HEK293 (cell line): Measurements from ENCODE around the gene ARHGAP22.

Experiments
- CTCF ChIA-PET: fragments of 350-600 bp; formaldehyde crosslinking; extraction: SDS; loops from one replicate; lab custom pipeline; 2021; ENCODE audit warnings: antibody characterized with exemption; lab: Yijun Ruan, JAX
- POLR2A ChIA-PET: fragments of 300-600 bp; formaldehyde crosslinking; extraction: SDS; loops from one replicate; lab custom pipeline; 2020; ENCODE audit warnings: antibody characterized with exemption, inconsistent platforms; lab: Yijun Ruan, JAX
- H3K27ac ChIP-seq: fragments of 200-500 bp; sonication (Bioruptor generic); 2 replicates; pipeline ENCODE4 v1.5.1; 2014; ENCODE audit warnings: low read depth, low read length, control low read depth, inconsistent platforms; ENCODE audit errors: extremely low read depth
- H3K36me3 ChIP-seq, 2 experiments: fragments of 200-500 bp in 1 of 2; sonication (Bioruptor generic) in 1 of 2; 1 replicate in 1 of 2; 2 replicates in 1 of 2; pipeline ENCODE4 v1.5.1; 2014 to 2017; ENCODE audit warnings: inconsistent platforms in 2 of 2, low read length in 2 of 2; ENCODE audit not compliant: control insufficient read depth in 2 of 2, insufficient read depth in 1 of 2
- H3K4me1 ChIP-seq: fragments of 200-500 bp; sonication (Bioruptor generic); 2 replicates; pipeline ENCODE4 v1.5.1; 2014; ENCODE audit warnings: mild to moderate bottlenecking, low read length, inconsistent platforms; ENCODE audit not compliant: control insufficient read depth, insufficient read depth
- H3K4me3 ChIP-seq: 2 replicates; pipeline ENCODE4 v1.5.1; 2011; ENCODE audit warnings: low read depth, mild to moderate bottlenecking, control low read depth, low read length, moderate library complexity
- H3K9me3 ChIP-seq: fragments of 200-500 bp; sonication (Bioruptor generic); 2 replicates; pipeline ENCODE4 v1.5.1; 2014; ENCODE audit warnings: low read depth, low read length, inconsistent platforms; ENCODE audit not compliant: control insufficient read depth, insufficient read depth
- GLI4 ChIP-seq: fragments of 450-650 bp; formaldehyde crosslinking; IDR thresholded peaks from 2 replicates; pipeline ENCODE4 v1.5.1; 2016; ENCODE audit warnings: missing biosample characterization, missing genetic modification characterization
- KLF8 ChIP-seq: fragments of 450-650 bp; formaldehyde crosslinking; IDR thresholded peaks from 2 replicates; pipeline ENCODE4 v1.5.1; 2016; ENCODE audit warnings: missing biosample characterization, missing genetic modification characterization
- REPIN1 ChIP-seq: fragments of 450-650 bp; formaldehyde crosslinking; IDR thresholded peaks from 2 replicates; pipeline ENCODE4 v1.5.1; 2017; ENCODE audit warnings: missing biosample characterization, missing genetic modification characterization, low read depth
- SALL2 ChIP-seq: fragments of 450-650 bp; formaldehyde crosslinking; IDR thresholded peaks from 2 replicates; pipeline ENCODE4 v1.5.0; 2017; ENCODE audit warnings: missing biosample characterization, mild to moderate bottlenecking, missing genetic modification characterization, borderline replicate concordance
- SP2 ChIP-seq: fragments of 450-650 bp; formaldehyde crosslinking; IDR thresholded peaks from 2 replicates; pipeline ENCODE4 v1.5.1; 2016; ENCODE audit warnings: missing biosample characterization, missing genetic modification characterization
- TSHZ1 ChIP-seq: fragments of 450-650 bp; formaldehyde crosslinking; IDR thresholded peaks from 2 replicates; pipeline ENCODE4 v1.5.1; 2016; ENCODE audit warnings: missing biosample characterization, missing genetic modification characterization, borderline replicate concordance
- ZBTB21 ChIP-seq: fragments of 450-650 bp; formaldehyde crosslinking; IDR thresholded peaks from 2 replicates; pipeline ENCODE4 v1.5.1; 2017; ENCODE audit warnings: missing biosample characterization, missing genetic modification characterization
- ZBTB44 ChIP-seq: fragments of 450-650 bp; IDR thresholded peaks from 2 replicates; pipeline ENCODE4 v1.5.1; 2018; ENCODE audit warnings: missing biosample characterization, mild to moderate bottlenecking, missing genetic modification characterization
- ZNF114 ChIP-seq: fragments of 450-650 bp; formaldehyde crosslinking; IDR thresholded peaks from 2 replicates; pipeline ENCODE4 v1.5.0; 2017; ENCODE audit warnings: missing biosample characterization, missing genetic modification characterization
- ZNF132 ChIP-seq: fragments of 450-650 bp; formaldehyde crosslinking; IDR thresholded peaks from 2 replicates; pipeline ENCODE4 v1.5.1; 2017; ENCODE audit warnings: missing biosample characterization, missing genetic modification characterization, borderline replicate concordance
- ZNF280C ChIP-seq: fragments of 450-650 bp; formaldehyde crosslinking; IDR thresholded peaks from 2 replicates; pipeline ENCODE4 v1.5.1; 2016; ENCODE audit warnings: missing biosample characterization, missing genetic modification characterization
- ZNF404 ChIP-seq: fragments of 450-650 bp; formaldehyde crosslinking; IDR thresholded peaks from 2 replicates; pipeline ENCODE4 v1.5.1; 2017; ENCODE audit warnings: missing biosample characterization, missing genetic modification characterization
- ZNF416 ChIP-seq: fragments of 450-650 bp; formaldehyde crosslinking; IDR thresholded peaks from 2 replicates; pipeline ENCODE4 v1.5.1; 2016; ENCODE audit warnings: missing biosample characterization, missing genetic modification characterization
- ZNF530 ChIP-seq: fragments of 450-650 bp; formaldehyde crosslinking; IDR thresholded peaks from 2 replicates; pipeline ENCODE4 v1.5.1; 2016; ENCODE audit warnings: low read depth, missing biosample characterization, missing genetic modification characterization
- ZNF677 ChIP-seq: fragments of 450-650 bp; IDR thresholded peaks from 2 replicates; pipeline ENCODE4 v1.5.0; 2018; ENCODE audit warnings: missing biosample characterization, mild to moderate bottlenecking, missing genetic modification characterization, moderate library complexity
- ZNF692 ChIP-seq: fragments of 450-650 bp; formaldehyde crosslinking; IDR thresholded peaks from 2 replicates; pipeline ENCODE4 v1.5.1; 2016; ENCODE audit warnings: missing biosample characterization, missing genetic modification characterization
- ZNF701 ChIP-seq: fragments of 450-650 bp; formaldehyde crosslinking; IDR thresholded peaks from 2 replicates; pipeline ENCODE4 v1.5.1; 2016; ENCODE audit warnings: missing biosample characterization, missing genetic modification characterization
- ZNF792 ChIP-seq: fragments of 450-650 bp; formaldehyde crosslinking; IDR thresholded peaks from 2 replicates; pipeline ENCODE4 v1.5.1; 2016; ENCODE audit warnings: missing biosample characterization, missing genetic modification characterization
- ZXDB ChIP-seq: fragments of 450-650 bp; formaldehyde crosslinking; IDR thresholded peaks from 2 replicates; pipeline ENCODE4 v1.5.1; 2016; ENCODE audit warnings: missing biosample characterization, missing genetic modification characterization
- TF ChIP-seq, protein P1 (sequence below): fragments of 450-650 bp; formaldehyde crosslinking; IDR thresholded peaks from 2 replicates; pipeline ENCODE4 v1.5.1; 2016; ENCODE audit warnings: missing biosample characterization, missing genetic modification characterization

The ARHGAP22 gene

DNA sequence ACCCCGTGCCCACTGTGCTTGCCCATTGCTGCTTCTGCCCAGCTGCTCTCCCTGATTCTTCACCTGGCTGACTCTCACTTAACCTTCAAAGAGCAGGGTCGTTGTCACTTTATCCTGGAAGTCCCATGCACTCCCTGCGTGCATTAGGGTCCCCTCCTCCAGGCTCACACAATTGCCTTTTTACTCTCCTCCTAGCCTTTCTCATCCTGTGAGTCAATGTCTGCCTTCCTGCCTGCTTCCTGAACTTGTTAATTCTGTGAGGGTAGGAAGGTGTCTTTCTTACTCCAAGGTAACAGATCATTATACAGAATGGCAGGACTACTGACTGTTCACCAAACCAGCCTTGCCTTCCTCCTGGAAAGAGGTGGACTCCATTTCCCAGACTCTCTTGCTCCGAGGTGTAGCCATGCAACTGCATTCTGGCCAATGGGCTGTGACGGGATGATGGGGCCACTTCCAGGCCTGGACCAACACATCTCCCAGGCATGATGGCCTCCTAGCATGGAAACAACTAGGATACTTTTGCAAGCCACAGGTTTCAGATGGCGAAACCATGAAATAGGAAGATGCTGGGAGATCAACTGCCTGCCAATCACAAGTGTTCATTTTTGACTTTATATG lies 54.7 kb downstream of the ARHGAP22 start:
- TF ChIP-seq ZXDB (tag by site-specific recombination) (no peak), ZBTB21 (tag by site-specific recombination) (no peak), ZNF530 (no peak), REPIN1 (tag by site-specific recombination) (no peak), ZNF677 (tag by site-specific recombination) (no peak), ZNF280C (no peak), KLF8 (tag by site-specific recombination) (no peak)
- H3K4me3 ChIP-seq, result no peak overlapping the region
- ChIA-PET POLR2A (no interaction called here), CTCF (interaction anchor here (0.7 to 11.3 kb wide), 9 partner anchors 8 to 187 kb away, joined by 3 to 139 read pairs (median 3); no protein-coding TSS in a partner anchor)
- H3K4me1 ChIP-seq, result no peaks in the 10 kb centered on the region
- H3K27ac ChIP-seq, result no peak overlapping the region
- no peaks in the 10 kb centered on the region for H3K36me3 ChIP-seq
- no peaks in the 10 kb centered on the region for H3K9me3 ChIP-seq

- ChIA-PET CTCF (interaction anchor here (1.7 to 11.3 kb wide), 3 partner anchors 10 to 108 kb away, joined by 5 to 139 read pairs (median 7); no protein-coding TSS in a partner anchor), POLR2A (no interaction called here)
- Histone ChIP-seq H3K4me3 (no peak overlapping the region), H3K9me3 (no peaks in the 10 kb centered on the region), H3K27ac (no peak overlapping the region), H3K4me1 (no peaks in the 10 kb centered on the region), H3K36me3 (no peaks in the 10 kb centered on the region)
- TF ChIP-seq SALL2 (tag by site-specific recombination) (no peak), ZBTB44 (tag by site-specific recombination) (no peak), ZNF416 (tag by site-specific recombination) (no peak)
- TF ChIP-seq, protein P1, sequence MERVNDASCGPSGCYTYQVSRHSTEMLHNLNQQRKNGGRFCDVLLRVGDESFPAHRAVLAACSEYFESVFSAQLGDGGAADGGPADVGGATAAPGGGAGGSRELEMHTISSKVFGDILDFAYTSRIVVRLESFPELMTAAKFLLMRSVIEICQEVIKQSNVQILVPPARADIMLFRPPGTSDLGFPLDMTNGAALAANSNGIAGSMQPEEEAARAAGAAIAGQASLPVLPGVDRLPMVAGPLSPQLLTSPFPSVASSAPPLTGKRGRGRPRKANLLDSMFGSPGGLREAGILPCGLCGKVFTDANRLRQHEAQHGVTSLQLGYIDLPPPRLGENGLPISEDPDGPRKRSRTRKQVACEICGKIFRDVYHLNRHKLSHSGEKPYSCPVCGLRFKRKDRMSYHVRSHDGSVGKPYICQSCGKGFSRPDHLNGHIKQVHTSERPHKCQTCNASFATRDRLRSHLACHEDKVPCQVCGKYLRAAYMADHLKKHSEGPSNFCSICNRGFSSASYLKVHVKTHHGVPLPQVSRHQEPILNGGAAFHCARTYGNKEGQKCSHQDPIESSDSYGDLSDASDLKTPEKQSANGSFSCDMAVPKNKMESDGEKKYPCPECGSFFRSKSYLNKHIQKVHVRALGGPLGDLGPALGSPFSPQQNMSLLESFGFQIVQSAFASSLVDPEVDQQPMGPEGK (tag by site-specific recombination), result no peak
Observed at GRCh38 chr10:48549236-48549635, 55.6 kb downstream of the ARHGAP22 start.

DNA sequence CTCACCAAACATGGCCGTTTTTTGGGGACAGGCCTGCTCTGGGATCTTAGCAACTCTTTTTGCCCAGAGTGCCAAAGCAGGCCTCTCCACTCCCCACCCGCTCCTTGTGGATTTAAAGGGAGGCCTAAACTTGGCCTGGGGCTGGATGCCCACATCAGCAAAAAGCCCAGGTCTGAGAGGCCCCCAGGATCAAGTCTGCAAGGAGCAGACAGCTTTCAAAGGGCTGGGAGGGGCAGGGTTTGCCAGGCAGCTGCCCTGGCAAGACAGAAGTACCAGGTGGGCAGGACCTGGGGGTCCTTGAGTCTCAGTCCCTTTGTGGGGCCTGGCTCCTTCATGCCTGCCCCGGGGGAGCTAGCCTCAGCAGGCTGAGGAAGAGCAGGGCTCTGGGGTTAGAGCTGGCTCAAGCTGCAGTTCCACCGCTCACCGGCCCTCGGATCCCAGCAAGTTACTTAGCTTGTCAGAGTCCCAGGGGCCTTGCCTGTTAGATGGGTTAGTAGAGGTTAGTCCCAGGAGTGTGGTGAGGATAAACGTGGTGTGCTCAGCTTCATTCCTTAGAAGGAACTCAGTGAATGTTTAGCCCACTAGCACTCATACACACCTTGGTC lies 56.2 kb downstream of the ARHGAP22 start:
- H3K4me3 ChIP-seq, result no peak overlapping the region
- H3K9me3 ChIP-seq, result no peaks in the 10 kb centered on the region
- H3K36me3 ChIP-seq, result no peaks in the 10 kb centered on the region
- ChIA-PET CTCF (interaction anchor here (0.6 to 11.3 kb wide), 5 partner anchors 10 to 109 kb away, joined by 3 to 139 read pairs (median 5); no protein-coding TSS in a partner anchor), POLR2A (no interaction called here)
- H3K27ac ChIP-seq, result no peak overlapping the region
- no peaks in the 10 kb centered on the region for H3K4me1 ChIP-seq
- TF ChIP-seq ZNF692, result no peak
- no peak for TF ChIP-seq ZNF701
- no peak for TF ChIP-seq SP2 (tag by site-specific recombination)
- no peak for TF ChIP-seq TSHZ1 (tag by site-specific recombination)
- TF ChIP-seq ZNF404 (tag by site-specific recombination), result no peak
- no peak for TF ChIP-seq ZNF792
- no peak for TF ChIP-seq ZNF132
- no peak for TF ChIP-seq GLI4 (tag by site-specific recombination)
- TF ChIP-seq ZNF114, result no peak
